Measurements from ENCODE around the gene ZNF324B. TPM values are rescaled to one million over a fixed set of nuclear protein-coding genes. Genes with fewer than 3 reads are reported as not detected.
A peak's percentile ranks its signal among the peaks of the same experiment; 100 is the strongest.

The ZNF324B gene
- total and polyA plus RNA-seq, 2 of the 4 experiments (the other 2 are of a cell fraction), result 3.5 to 4.1 TPM

DNA sequence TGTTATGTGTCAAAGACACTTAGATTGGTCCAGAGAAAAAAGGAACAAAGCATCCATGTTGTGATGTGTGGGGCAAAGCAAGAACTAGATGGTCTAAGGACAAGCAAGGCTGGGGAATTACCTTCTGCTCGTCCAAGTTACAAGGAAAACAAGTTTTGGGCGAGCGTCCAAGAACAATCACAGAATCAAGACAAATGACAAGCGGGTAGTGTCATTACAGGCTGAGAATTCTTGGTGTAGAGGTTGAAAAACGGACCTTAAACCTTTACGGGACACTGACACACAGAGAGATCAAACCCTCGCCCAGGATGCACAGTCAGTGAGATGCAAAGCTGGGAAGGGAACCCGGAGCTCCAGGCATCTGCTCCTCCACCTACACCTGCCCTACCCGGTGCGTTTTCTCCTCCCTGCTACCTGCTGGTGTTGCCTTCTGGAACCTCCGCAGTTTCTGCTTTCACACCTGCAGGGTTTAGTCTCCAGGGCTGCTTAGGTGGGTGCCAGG is 515 bp upstream of the ZNF324B start:
- H2AK5ac ChIP-seq (ENCODE audit: low read depth, low read length), result 0 out of 2 replicates have a peak overlapping the region, but pooled peaks have one; percentile 5
- CTCF ChIA-PET, result interaction anchor here (1.5 kb wide), 1 partner anchor 69 kb away, joined by 4 read pairs; the partner anchor contains the start of gene ZBTB45
- no peak overlapping the region for H4K5ac ChIP-seq (ENCODE audit: low read depth, low read length)
- POLR2A ChIA-PET (ENCODE audit: unreplicated experiment), result no interaction called here
- no peak overlapping the region for H2BK15ac ChIP-seq (ENCODE audit: low read depth, low read length)
- no peak for TF ChIP-seq POLR2A (IDR thresholded peaks at IDR 0.05; ENCODE audit: low read depth, low read length)
- TF ChIP-seq SMC3 (IDR thresholded peaks at IDR 0.05; ENCODE audit: low read depth, low read length), result no peak
- TF ChIP-seq RAD21 (IDR thresholded peaks at IDR 0.05; ENCODE audit: low read length), result no peak
- TF ChIP-seq MAZ (IDR thresholded peaks at IDR 0.05; ENCODE audit: borderline replicate concordance, low read depth, low read length), result no peak
- TF ChIP-seq, protein P1, sequence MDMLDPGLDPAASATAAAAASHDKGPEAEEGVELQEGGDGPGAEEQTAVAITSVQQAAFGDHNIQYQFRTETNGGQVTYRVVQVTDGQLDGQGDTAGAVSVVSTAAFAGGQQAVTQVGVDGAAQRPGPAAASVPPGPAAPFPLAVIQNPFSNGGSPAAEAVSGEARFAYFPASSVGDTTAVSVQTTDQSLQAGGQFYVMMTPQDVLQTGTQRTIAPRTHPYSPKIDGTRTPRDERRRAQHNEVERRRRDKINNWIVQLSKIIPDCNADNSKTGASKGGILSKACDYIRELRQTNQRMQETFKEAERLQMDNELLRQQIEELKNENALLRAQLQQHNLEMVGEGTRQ (IDR thresholded peaks at IDR 0.05; ENCODE audit: low read depth, low read length), result no peak
- TF ChIP-seq MXI1 (IDR thresholded peaks at IDR 0.05; ENCODE audit: borderline replicate concordance, low read depth, low read length), result no peak
- TF ChIP-seq BHLHE40 (IDR thresholded peaks at IDR 0.05; ENCODE audit: low read depth, low read length), result no peak
- H3K4me2 ChIP-seq (ENCODE audit: low read depth, low read length), result peak overlapping the region; percentile 79
- no peaks in the 10 kb centered on the region for H4K20me1 ChIP-seq (ENCODE audit: insufficient read depth, low read length)
- intact Hi-C loops (cut with micrococcal nuclease), result no loop called here
- no peak overlapping the region for H2BK20ac ChIP-seq (ENCODE audit: low read depth, low read length)
- 0% methylated on average over 1 of the region's 11 CpGs; no CpG with 5 or more reads in 1 of the 2 experiments for whole genome bisulfite sequencing, 2 experiments (ENCODE audit: extremely low coverage in 2 of 2, insufficient read length in 1 of 2)
- peaks cover 8 to 13% of the 10 kb centered on the region in 2 experiments; a peak in 2 of 4 replicates for H3K79me1 ChIP-seq (ENCODE audit: low read depth in 1 of 2, low read length in 2 of 2)
- H4K91ac ChIP-seq (ENCODE audit: insufficient read depth, low read depth, low read length), result no peak overlapping the region
- no peaks in the 10 kb centered on the region for H3K4me1 ChIP-seq (ENCODE audit: control insufficient read depth, insufficient read depth, low read length)
- no peak overlapping the region for H2BK5ac ChIP-seq (ENCODE audit: low read depth, low read length, poor library complexity, severe bottlenecking)
- peak overlapping the region; percentile 40 for H3K4me3 ChIP-seq (ENCODE audit: insufficient read depth, low read depth, low read length)
- no peak overlapping the region for H2AK9ac ChIP-seq (replicated peaks; ENCODE audit: low read depth, low read length, poor library complexity)
- peaks cover 1% of the 10 kb centered on the region for H3K9me3 ChIP-seq (ENCODE audit: control insufficient read depth, insufficient read depth, low read length)
- no peak overlapping the region for H3K9ac ChIP-seq (ENCODE audit: low read depth, low read length)
- H3K18ac ChIP-seq (ENCODE audit: low read depth, low read length), result no peak overlapping the region
- no peak overlapping the region for H3K56ac ChIP-seq (ENCODE audit: extremely low read depth, insufficient read depth, low read length)
- peaks cover 13% of the 10 kb centered on the region for H3K9me1 ChIP-seq (ENCODE audit: insufficient read depth, low read length)
- H4K8ac ChIP-seq (ENCODE audit: low read depth in 2 of 2, low read length in 2 of 2), result peak overlapping the region in 1 of 2 experiments; percentile 37; a peak in 1 of 4 replicates
- no peak overlapping the region for H3K27ac ChIP-seq (ENCODE audit: insufficient read depth, low read length)
- peaks cover 9% of the 10 kb centered on the region for H3K36me3 ChIP-seq (ENCODE audit: control insufficient read depth, insufficient read depth, low read length)
- ATAC-seq (ENCODE audit: low read depth) (no peak), DNase-seq (no peak)
- H3K4ac ChIP-seq (ENCODE audit: low read depth, low read length), result no peak overlapping the region
- peak overlapping the region; percentile 99 for H2AFZ ChIP-seq (replicated peaks; ENCODE audit: low read length, poor library complexity)
- H3K14ac ChIP-seq (replicated peaks; ENCODE audit: low read depth, low read length), result no peak overlapping the region
- H3K23ac ChIP-seq (ENCODE audit: low read depth, low read length), result peak overlapping the region; percentile 56
- BruUV-seq (replicated peaks), result no TSS peak
- H3K27me3 ChIP-seq (ENCODE audit: control insufficient read depth, insufficient read depth, low read length), result 0 out of 2 replicates have a peak, but pooled peaks cover 2% of the 10 kb centered on the region
- dilution Hi-C loops (cut with HindIII; ENCODE audit: low sequenced_read_pairs, unreplicated experiment), result no loop called here
- no peak overlapping the region for H2BK120ac ChIP-seq (ENCODE audit: low read depth, low read length)
- in situ Hi-C loops (cut with MboI; ENCODE audit: low sequenced_read_pairs), result no loop called here
